Keratinocyte (primary cell): ENCODE data around the gene SSTR4. TPM values are rescaled to one million over a fixed set of nuclear protein-coding genes. Genes with fewer than 3 reads are reported as not detected.

Experiments
- DNase-seq: peaks from one replicate; pipeline ENCODE4 v3.0.0-alpha.2; 2011; ENCODE audit warnings: low read depth, missing footprints, low spot score
- FAIRE-seq: peaks from 2 replicates; lab custom pipeline; 2011; peaks lifted over from hg19 to GRCh38; lab: Jason Lieb, UNC
- H2AFZ ChIP-seq: 2 replicates; pipeline ENCODE4 v1.6.0; 2012; ENCODE audit warnings: low read length, control low read depth, inconsistent platforms; ENCODE audit not compliant: control insufficient read depth
- H3K27ac ChIP-seq: 2 replicates; pipeline ENCODE4 v1.5.1; 2011; ENCODE audit warnings: low read length; ENCODE audit not compliant: control insufficient read depth, insufficient read depth
- H3K27me3 ChIP-seq: 3 replicates; pipeline ENCODE4 v1.6.0; 2011; ENCODE audit warnings: low read length; ENCODE audit not compliant: control insufficient read depth, insufficient read depth; ENCODE audit errors: extremely low read depth
- H3K36me3 ChIP-seq, 2 experiments: 2 replicates in 1 of 2; 3 replicates in 1 of 2; pipeline ENCODE4 v1.5.1; 2011; ENCODE audit warnings: low read length in 2 of 2, mild to moderate bottlenecking in 1 of 2; ENCODE audit not compliant: control insufficient read depth in 2 of 2, insufficient read depth in 2 of 2; ENCODE audit errors: extremely low read depth in 1 of 2
- H3K4me1 ChIP-seq: 3 replicates; pipeline ENCODE4 v1.5.1; 2011; ENCODE audit warnings: low read length; ENCODE audit not compliant: control insufficient read depth, insufficient read depth; ENCODE audit errors: extremely low read depth
- H3K4me2 ChIP-seq: 3 replicates; pipeline ENCODE4 v1.6.0; 2011; ENCODE audit warnings: low read depth, low read length; ENCODE audit not compliant: control insufficient read depth, insufficient read depth; ENCODE audit errors: extremely low read depth
- H3K4me3 ChIP-seq, 3 experiments: fragments of 200-600 bp in 1 of 3; sonication (generic) in 1 of 3; 2 replicates in 2 of 3; 3 replicates in 1 of 3; pipeline ENCODE4 v1.5.1; 2011 to 2016; ENCODE audit warnings: low read length in 3 of 3, mild to moderate bottlenecking in 3 of 3, control low read depth in 2 of 3, inconsistent platforms in 1 of 3, low read depth in 1 of 3, mixed read lengths in 1 of 3, mixed run types in 1 of 3, moderate library complexity in 1 of 3; ENCODE audit not compliant: control insufficient read depth in 2 of 3, insufficient read depth in 2 of 3; ENCODE audit errors: extremely low read depth in 1 of 3
- H3K79me2 ChIP-seq: 2 replicates; pipeline ENCODE4 v1.6.0; 2012; ENCODE audit warnings: low read length; ENCODE audit not compliant: control insufficient read depth, insufficient read depth
- H3K9ac ChIP-seq: 3 replicates; pipeline ENCODE4 v1.6.0; 2011; ENCODE audit warnings: low read length; ENCODE audit not compliant: control insufficient read depth, insufficient read depth; ENCODE audit errors: extremely low read depth
- H3K9me1 ChIP-seq: 3 replicates; pipeline ENCODE4 v1.6.0; 2011; ENCODE audit warnings: low read length; ENCODE audit not compliant: control insufficient read depth, insufficient read depth; ENCODE audit errors: extremely low read depth
- H3K9me3 ChIP-seq: 2 replicates; pipeline ENCODE4 v1.5.1; 2012; ENCODE audit warnings: low read depth, low read length; ENCODE audit not compliant: control insufficient read depth
- H4K20me1 ChIP-seq: 3 replicates; pipeline ENCODE4 v1.6.0; 2011; ENCODE audit warnings: low read length; ENCODE audit not compliant: control insufficient read depth, insufficient read depth; ENCODE audit errors: extremely low read depth
- EZH2 ChIP-seq: IDR thresholded peaks from one replicate; pipeline ENCODE4 v1.6.1; 2012; ENCODE audit warnings: inconsistent platforms, mild to moderate bottlenecking, low read length, moderate library complexity
- dilution Hi-C: fragments of 300-500 bp; cut with MboI; formaldehyde crosslinking; loops from one replicate; pipeline ENCODE4 v1.7.0; 2020; ENCODE audit warnings: low sequenced_read_pairs; ENCODE audit not compliant: extremely low pct_ligation_motif_present
- polyA plus RNA-seq, 5 experiments: library from polyadenylated mRNA; depleted of rRNA in 3 of 5; stranded (reverse) in 3 of 5; stranded (forward) in 1 of 5; unstranded in 1 of 5; fragments of >200 nt; gene quantifications; 1 replicate in 1 of 5; 2 replicates in 3 of 5; 3 replicates in 1 of 5; pipeline versions ENCODE4 v1.2.1 to v1.2.3, GENCODE V29; 2011 to 2012; ENCODE audit warnings: missing spikeins in 2 of 5, low read depth in 1 of 5, low replicate concordance in 1 of 5
- TF ChIP-seq, protein P1 (sequence below), 3 experiments: IDR thresholded peaks in 1 of 3; conservative IDR thresholded peaks in 1 of 3; optimal IDR thresholded peaks in 1 of 3; 2 replicates in 2 of 3; 3 replicates in 1 of 3; pipeline versions ENCODE3 to v1.5.1; 2011; ENCODE audit warnings: low read length in 3 of 3, mild to moderate bottlenecking in 3 of 3, moderate library complexity in 2 of 3, control low read depth in 1 of 3, inconsistent platforms in 1 of 3; ENCODE audit not compliant: insufficient read depth in 2 of 3; ENCODE audit errors: extremely low read depth in 1 of 3

Gene SSTR4
- polyA plus RNA-seq, 1 donor (not counting 4 experiments of a cell fraction or from before 2014, with no cell fraction given): not detected

- H2AFZ ChIP-seq: no peak overlapping the region
- no peaks in the 10 kb centered on the region for H3K27me3 ChIP-seq
- no peaks in the 10 kb centered on the region for H3K9me1 ChIP-seq
- no peak overlapping the region for H3K27ac ChIP-seq
- no peak for DNase-seq
- H3K9me3 ChIP-seq: no peaks in the 10 kb centered on the region
- no peaks in the 10 kb centered on the region for H3K4me1 ChIP-seq
- no peak overlapping the region for H3K9ac ChIP-seq
- TF ChIP-seq EZH2: no peak
- TF ChIP-seq, protein P1, sequence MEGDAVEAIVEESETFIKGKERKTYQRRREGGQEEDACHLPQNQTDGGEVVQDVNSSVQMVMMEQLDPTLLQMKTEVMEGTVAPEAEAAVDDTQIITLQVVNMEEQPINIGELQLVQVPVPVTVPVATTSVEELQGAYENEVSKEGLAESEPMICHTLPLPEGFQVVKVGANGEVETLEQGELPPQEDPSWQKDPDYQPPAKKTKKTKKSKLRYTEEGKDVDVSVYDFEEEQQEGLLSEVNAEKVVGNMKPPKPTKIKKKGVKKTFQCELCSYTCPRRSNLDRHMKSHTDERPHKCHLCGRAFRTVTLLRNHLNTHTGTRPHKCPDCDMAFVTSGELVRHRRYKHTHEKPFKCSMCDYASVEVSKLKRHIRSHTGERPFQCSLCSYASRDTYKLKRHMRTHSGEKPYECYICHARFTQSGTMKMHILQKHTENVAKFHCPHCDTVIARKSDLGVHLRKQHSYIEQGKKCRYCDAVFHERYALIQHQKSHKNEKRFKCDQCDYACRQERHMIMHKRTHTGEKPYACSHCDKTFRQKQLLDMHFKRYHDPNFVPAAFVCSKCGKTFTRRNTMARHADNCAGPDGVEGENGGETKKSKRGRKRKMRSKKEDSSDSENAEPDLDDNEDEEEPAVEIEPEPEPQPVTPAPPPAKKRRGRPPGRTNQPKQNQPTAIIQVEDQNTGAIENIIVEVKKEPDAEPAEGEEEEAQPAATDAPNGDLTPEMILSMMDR (optimal IDR thresholded peaks at IDR 0.05 in 1 of 3, IDR thresholded peaks at IDR 0.05 in 1 of 3, conservative IDR thresholded peaks at IDR 0.05 in 1 of 3; ENCODE audit: extremely low read depth in 1 of 3, insufficient read depth in 2 of 3, low read length in 3 of 3): no peak
- no peaks in the 10 kb centered on the region for H3K79me2 ChIP-seq
- no peak overlapping the region for H3K4me2 ChIP-seq
- H4K20me1 ChIP-seq: no peaks in the 10 kb centered on the region
- no peak overlapping the region for H3K4me3 ChIP-seq
- H3K36me3 ChIP-seq: no peaks in the 10 kb centered on the region
- FAIRE-seq: no peak
- dilution Hi-C loops: no loop called here
Observed at GRCh38 chr20:23003077-23003635, 32.0 kb upstream of the SSTR4 start.

- dilution Hi-C loops: no loop called here
- no peaks in the 10 kb centered on the region for H3K27me3 ChIP-seq
- H3K27ac ChIP-seq: no peak overlapping the region
- DNase-seq (no peak), FAIRE-seq (no peak)
- H3K4me2 ChIP-seq: no peak overlapping the region
- no peaks in the 10 kb centered on the region for H4K20me1 ChIP-seq
- no peak overlapping the region for H3K9ac ChIP-seq
- no peaks in the 10 kb centered on the region for H3K9me1 ChIP-seq
- H3K36me3 ChIP-seq: no peaks in the 10 kb centered on the region
- TF ChIP-seq EZH2: no peak
- TF ChIP-seq, protein P1 (optimal IDR thresholded peaks at IDR 0.05 in 1 of 3, IDR thresholded peaks at IDR 0.05 in 1 of 3, conservative IDR thresholded peaks at IDR 0.05 in 1 of 3; ENCODE audit: extremely low read depth in 1 of 3, insufficient read depth in 2 of 3, low read length in 3 of 3): no peak
- no peaks in the 10 kb centered on the region for H3K79me2 ChIP-seq
- no peak overlapping the region for H3K4me3 ChIP-seq
- H3K9me3 ChIP-seq: no peaks in the 10 kb centered on the region
- H3K4me1 ChIP-seq: no peaks in the 10 kb centered on the region
- H2AFZ ChIP-seq: no peak overlapping the region
Observed at GRCh38 chr20:23003881-23004460, 31.1 kb upstream of the SSTR4 start.
